Tibial artery (tissue), 4 donors: ENCODE results near the gene OPN4.

ENCODE experiments used
- DNase-seq, 2 donors: peaks; one replicate each; pipeline ENCODE4 v3.0.0-alpha.2; 2019
- H3K27ac ChIP-seq, 2 donors: fragments of 200-600 bp; sonication (generic) in 1 of 2; 1 replicate in 1 of 2; 2 replicates in 1 of 2; pipeline ENCODE4 v1.5.1; 2018 to 2019; ENCODE audit warnings: mild to moderate bottlenecking in 1 of 2
- H3K27me3 ChIP-seq, 2 donors: fragments of 200-600 bp; sonication (generic) in 1 of 2; one replicate each; pipeline versions ENCODE4 v1.5.1 to v1.6.0; 2016 to 2019
- H3K36me3 ChIP-seq, 3 donors: fragments of 200-600 bp; sonication (generic) in 2 of 3; one replicate each; pipeline ENCODE4 v1.5.1; 2016 to 2019; ENCODE audit warnings: mild to moderate bottlenecking in 2 of 3
- H3K4me1 ChIP-seq, 4 donors: fragments of 200-600 bp; sonication (generic) in 2 of 4; 1 replicate in 3 of 4; 2 replicates in 1 of 4; pipeline ENCODE4 v1.5.1; 2016 to 2019
- H3K4me3 ChIP-seq, 2 donors: fragments of 200-600 bp; sonication (generic) in 1 of 2; 1 replicate in 1 of 2; 2 replicates in 1 of 2; pipeline ENCODE4 v1.5.1; 2018 to 2019; ENCODE audit warnings: mild to moderate bottlenecking in 2 of 2
- H3K9me3 ChIP-seq, 3 donors: fragments of 200-600 bp; sonication (generic) in 1 of 3; one replicate each; pipeline ENCODE4 v1.5.1; 2016 to 2019
- CTCF ChIP-seq, 2 experiments: fragments of 200-600 bp in 1 of 2; fragments of 450-650 bp in 1 of 2; IDR thresholded peaks; one replicate each; pipeline ENCODE4 v1.5.1; 2017 to 2019; ENCODE audit warnings: antibody characterized with exemption in 2 of 2, mild to moderate bottlenecking in 1 of 2, moderate library complexity in 1 of 2
- intact Hi-C: fragments of 100-400 bp; cut with DNase I; formaldehyde crosslinking; loops from one replicate; pipeline ENCODE4 v1.15.0; 2023; ENCODE audit warnings: low total_unique reads

Gene OPN4

GRCh38 chr10:86685416-86685815 is 31.1 kb downstream of the OPN4 start:
- H3K4me3 ChIP-seq = no peak overlapping the region
- peak overlapping the region; percentile 82 to 89 for H3K27ac ChIP-seq
- H3K4me1 ChIP-seq = peaks cover 0 to 100% (median 75%) of the 10 kb centered on the region in 4 donors
- H3K9me3 ChIP-seq = no peaks in the 10 kb centered on the region
- peaks cover 19 to 25% (median 22%) of the 10 kb centered on the region in 3 donors for H3K36me3 ChIP-seq
- intact Hi-C loops = no loop called here
- no peak for TF ChIP-seq CTCF (IDR thresholded peaks at IDR 0.05)
- H3K27me3 ChIP-seq = no peaks in the 10 kb centered on the region
- DNase-seq = no peak

- Histone ChIP-seq H3K4me1 (peaks cover 0 to 100% (median 73%) of the 10 kb centered on the region in 4 donors), H3K27ac (peak overlapping the region; percentile 82 to 89), H3K9me3 (no peaks in the 10 kb centered on the region), H3K36me3 (peaks cover 19 to 24% (median 22%) of the 10 kb centered on the region in 3 donors), H3K4me3 (no peak overlapping the region), H3K27me3 (no peaks in the 10 kb centered on the region)
- DNase-seq = no peak
- intact Hi-C loops = no loop called here
- TF ChIP-seq CTCF (IDR thresholded peaks at IDR 0.05) = no peak
These were observed 31.7 kb downstream of the OPN4 start for GRCh38 chr10:86685893-86686632.

DNA sequence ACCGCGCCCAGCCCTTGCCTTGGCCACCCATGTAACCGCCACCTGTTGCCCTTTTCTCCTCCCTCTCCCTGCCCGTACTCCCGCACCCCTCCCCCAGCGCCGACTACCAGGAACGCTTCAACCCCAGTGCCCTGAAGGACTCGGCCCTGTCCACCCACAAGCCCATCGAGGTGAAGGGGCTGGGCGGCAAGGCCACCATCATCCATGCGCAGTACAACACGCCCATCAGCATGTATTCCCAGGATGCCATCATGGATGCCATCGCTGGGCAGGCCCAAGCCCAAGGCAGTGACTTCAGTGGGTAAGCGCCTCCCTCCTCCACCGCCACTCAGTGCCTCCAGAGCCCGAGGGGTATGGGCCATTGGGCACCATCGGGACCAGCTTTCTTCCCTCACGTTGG is 32.6 kb downstream of the OPN4 start:
- intact Hi-C loops = no loop called here
- Histone ChIP-seq H3K27ac (peak overlapping the region; percentile 82 to 89), H3K4me1 (peaks cover 0 to 99% (median 68%) of the 10 kb centered on the region in 4 donors)

DNA sequence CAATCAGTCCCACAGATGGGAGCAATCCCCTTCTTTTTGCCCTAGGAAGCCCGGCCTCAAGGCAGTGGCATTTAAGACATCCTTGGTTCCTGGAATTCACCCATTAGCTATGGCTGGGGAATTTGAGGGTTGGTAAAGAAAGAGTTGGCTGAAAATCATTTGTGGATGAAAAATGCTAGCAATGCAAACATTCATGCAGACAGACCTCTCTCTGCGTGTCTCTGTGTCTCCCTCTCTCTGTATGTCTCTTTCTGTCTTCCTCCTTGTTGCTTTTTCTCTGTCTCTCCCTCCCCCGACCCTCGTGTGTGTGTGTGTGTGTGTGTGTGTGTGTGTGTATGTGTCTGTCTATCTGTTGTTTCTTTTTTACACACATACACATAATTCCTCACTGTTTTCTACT is 33.4 kb downstream of the OPN4 start:
- intact Hi-C loops = no loop called here
- Histone ChIP-seq H3K9me3 (no peaks in the 10 kb centered on the region), H3K36me3 (peaks cover 10 to 18% (median 16%) of the 10 kb centered on the region in 3 donors), H3K4me1 (peaks cover 0 to 99% (median 66%) of the 10 kb centered on the region in 4 donors), H3K27ac (peak overlapping the region; percentile 82 to 89), H3K4me3 (no peak overlapping the region), H3K27me3 (no peaks in the 10 kb centered on the region)
- no peak for TF ChIP-seq CTCF (IDR thresholded peaks at IDR 0.05)
- no peak for DNase-seq

More for the DNA sequence above, 32.6 kb downstream of the OPN4 start:
- no peak for DNase-seq
- H3K4me3 ChIP-seq = no peak overlapping the region
- no peaks in the 10 kb centered on the region for H3K9me3 ChIP-seq
- H3K27me3 ChIP-seq = no peaks in the 10 kb centered on the region
- peaks cover 12 to 18% (median 16%) of the 10 kb centered on the region in 3 donors for H3K36me3 ChIP-seq
- TF ChIP-seq CTCF (IDR thresholded peaks at IDR 0.05) = no peak

- Histone ChIP-seq H3K9me3 (no peaks in the 10 kb centered on the region), H3K4me1 (peaks cover 0 to 99% (median 65%) of the 10 kb centered on the region in 4 donors), H3K27me3 (no peaks in the 10 kb centered on the region), H3K27ac (peak overlapping the region; percentile 82 to 89), H3K4me3 (no peak overlapping the region), H3K36me3 (peaks cover 11 to 23% (median 16%) of the 10 kb centered on the region in 3 donors)
- peak; percentile 85 to 90 for TF ChIP-seq CTCF (IDR thresholded peaks at IDR 0.05)
- intact Hi-C loops = no loop called here
- peak in 1 of 2 donors; percentile 64 for DNase-seq
These were observed 34.1 kb downstream of the OPN4 start for GRCh38 chr10:86688398-86688921.
